Measurements from ENCODE around the gene KSR2. TPM values are rescaled to one million over a fixed set of nuclear protein-coding genes. Genes with fewer than 3 reads are reported as not detected.

KSR2 gene
- total RNA-seq, 1 donor from 2014 or later, result 0.69 TPM

- Mint-ChIP-seq H3K4me3 (no peak overlapping the region), H3K4me1 (no peaks in the 10 kb centered on the region), H3K27ac (no peak overlapping the region)
Observed at GRCh38 chr12:117914686-117915085, 54.1 kb downstream of the KSR2 start.

GRCh38 chr12:117912756-117913155, 56.0 kb downstream of the KSR2 start:
- no peaks in the 10 kb centered on the region for H3K4me1 Mint-ChIP-seq
- peaks cover 12% of the 10 kb centered on the region for H3K9me3 Mint-ChIP-seq
- H3K36me3 Mint-ChIP-seq, result no peaks in the 10 kb centered on the region
- no peak for TF ChIP-seq CTCF (IDR thresholded peaks at IDR 0.05; ENCODE audit: unreplicated experiment)
- H3K4me3 Mint-ChIP-seq, result no peak overlapping the region
- peaks cover 52% of the 10 kb centered on the region for H3K27me3 Mint-ChIP-seq (ENCODE audit: low read depth)
- no peak overlapping the region for H3K27ac Mint-ChIP-seq
- DNase-seq (ENCODE audit: low spot score in 2 of 2, unreplicated experiment in 2 of 2), result no peak

More at GRCh38 chr12:117914686-117915085, 54.1 kb downstream of the KSR2 start:
- Mint-ChIP-seq H3K9me3 (peaks cover 12% of the 10 kb centered on the region), H3K36me3 (no peaks in the 10 kb centered on the region), H3K27me3 (ENCODE audit: low read depth) (peaks cover 49% of the 10 kb centered on the region)
- TF ChIP-seq CTCF (IDR thresholded peaks at IDR 0.05; ENCODE audit: unreplicated experiment), result no peak
- DNase-seq (ENCODE audit: low spot score in 2 of 2, unreplicated experiment in 2 of 2), result no peak

GRCh38 chr12:117908411-117908810, 60.4 kb downstream of the KSR2 start:
- DNase-seq (ENCODE audit: low spot score in 2 of 2, unreplicated experiment in 2 of 2), result no peak
- Mint-ChIP-seq H3K4me1 (no peaks in the 10 kb centered on the region), H3K9me3 (peaks cover 12% of the 10 kb centered on the region), H3K4me3 (no peak overlapping the region), H3K27me3 (ENCODE audit: low read depth) (peaks cover 44% of the 10 kb centered on the region), H3K36me3 (no peaks in the 10 kb centered on the region), H3K27ac (no peak overlapping the region)
- no peak for TF ChIP-seq CTCF (IDR thresholded peaks at IDR 0.05; ENCODE audit: unreplicated experiment)

GRCh38 chr12:117907108-117907689, 61.6 kb downstream of the KSR2 start:
- no peak overlapping the region for H3K27ac Mint-ChIP-seq
- no peak for DNase-seq (ENCODE audit: low spot score in 2 of 2, unreplicated experiment in 2 of 2)
- no peak overlapping the region for H3K4me3 Mint-ChIP-seq
- peaks cover 12% of the 10 kb centered on the region for H3K9me3 Mint-ChIP-seq
- H3K36me3 Mint-ChIP-seq, result no peaks in the 10 kb centered on the region
- no peaks in the 10 kb centered on the region for H3K4me1 Mint-ChIP-seq
- TF ChIP-seq CTCF (IDR thresholded peaks at IDR 0.05; ENCODE audit: unreplicated experiment), result no peak
- peaks cover 39% of the 10 kb centered on the region for H3K27me3 Mint-ChIP-seq (ENCODE audit: low read depth)

GRCh38 chr12:117904051-117904450, 64.7 kb downstream of the KSR2 start:
- Mint-ChIP-seq H3K4me1 (no peaks in the 10 kb centered on the region), H3K4me3 (no peak overlapping the region), H3K36me3 (no peaks in the 10 kb centered on the region), H3K9me3 (peaks cover 8% of the 10 kb centered on the region), H3K27me3 (ENCODE audit: low read depth) (peaks cover 22% of the 10 kb centered on the region), H3K27ac (no peak overlapping the region)
- no peak for DNase-seq (ENCODE audit: low spot score in 2 of 2, unreplicated experiment in 2 of 2)
- TF ChIP-seq CTCF (IDR thresholded peaks at IDR 0.05; ENCODE audit: unreplicated experiment), result no peak
